MV-4-11 (cell line): ENCODE measurements around the gene SMAD2.
A peak's percentile ranks its signal among the peaks of the same experiment; 100 is the strongest.

Experiments used
- DNase-seq: peaks from one replicate; lab custom pipeline; 2025; lab: John Stamatoyannopoulos, UW

Gene SMAD2

DNA sequence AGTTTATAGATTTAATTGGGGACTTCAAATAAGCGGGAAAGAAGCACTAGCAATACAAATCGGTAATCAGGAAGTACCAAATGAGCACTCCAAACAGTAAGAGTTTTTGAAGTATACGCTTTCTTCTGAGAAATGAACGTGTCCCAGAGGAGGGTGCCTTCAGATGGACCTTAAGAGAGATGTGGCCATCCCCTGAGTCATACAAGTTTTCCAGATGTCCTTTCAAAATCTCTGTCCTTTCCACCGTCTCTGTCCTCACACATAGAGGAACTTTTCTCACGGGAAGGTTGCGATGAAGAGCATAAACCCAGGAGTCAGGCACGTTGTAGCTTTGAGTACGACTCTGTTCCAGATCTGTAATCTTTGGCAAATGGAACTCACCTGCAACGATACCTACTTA lies 1.7 kb upstream of the SMAD2 start:
- DNase-seq, result no peak

DNA sequence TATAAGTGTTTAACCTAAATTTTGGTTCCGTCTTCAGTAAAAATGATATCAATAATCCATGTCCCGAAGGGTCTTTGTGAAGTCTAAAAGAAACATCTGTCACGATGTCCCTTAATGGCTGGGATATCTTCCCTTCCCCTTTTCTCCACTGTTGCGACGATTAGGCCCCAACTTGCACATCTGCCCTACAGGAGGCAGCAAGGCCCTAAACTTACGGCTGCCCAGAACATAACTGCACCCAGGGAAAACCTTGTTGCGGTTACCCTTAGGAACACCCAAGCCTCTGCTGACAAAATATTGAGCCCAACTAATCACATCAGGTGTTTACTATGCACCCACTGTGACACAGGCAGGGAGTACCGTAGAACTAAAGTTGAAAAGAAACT lies 1.3 kb upstream of the SMAD2 start:
- DNase-seq, result peak; percentile 85

DNA sequence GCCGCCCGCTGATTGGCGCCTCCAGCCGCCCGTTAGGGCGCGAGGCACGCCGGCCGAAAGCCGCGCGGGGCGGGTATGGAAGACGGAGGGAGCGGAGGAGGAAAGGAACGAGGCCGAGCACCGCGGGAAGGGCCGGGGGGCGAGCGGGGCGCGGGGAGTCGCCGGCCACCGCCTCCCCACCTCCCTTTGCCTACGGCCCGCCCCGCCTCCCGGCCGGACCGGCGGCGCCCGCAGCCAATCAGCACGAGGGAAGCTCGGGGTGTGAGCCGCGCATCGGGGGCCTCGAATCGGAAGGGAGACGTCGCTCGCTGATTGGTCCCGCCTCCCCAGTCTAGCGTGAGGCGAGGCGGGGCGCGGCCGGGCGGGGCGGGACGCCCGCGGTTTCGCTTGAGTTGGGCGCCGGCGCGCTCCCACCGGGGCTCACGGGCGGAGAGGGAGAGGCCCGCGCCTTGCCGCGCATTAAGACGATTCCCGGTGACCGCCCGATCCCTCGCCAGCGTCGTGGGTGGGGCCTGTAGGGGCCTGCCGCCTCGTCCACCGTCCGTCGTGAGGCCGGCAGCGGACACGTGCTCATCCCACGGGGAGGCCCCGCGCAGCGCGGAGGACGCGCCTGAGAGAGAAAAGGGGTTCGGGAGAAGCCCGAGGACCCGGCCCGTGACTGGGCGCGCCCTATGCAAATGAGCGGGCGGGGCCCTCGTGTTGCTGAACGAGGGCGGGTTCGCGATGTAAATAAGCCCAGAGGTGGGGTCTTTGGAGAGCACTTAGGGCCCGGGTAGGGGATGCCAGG lies 665 bp upstream of the SMAD2 start:
- peak; percentile 92 for DNase-seq

DNA sequence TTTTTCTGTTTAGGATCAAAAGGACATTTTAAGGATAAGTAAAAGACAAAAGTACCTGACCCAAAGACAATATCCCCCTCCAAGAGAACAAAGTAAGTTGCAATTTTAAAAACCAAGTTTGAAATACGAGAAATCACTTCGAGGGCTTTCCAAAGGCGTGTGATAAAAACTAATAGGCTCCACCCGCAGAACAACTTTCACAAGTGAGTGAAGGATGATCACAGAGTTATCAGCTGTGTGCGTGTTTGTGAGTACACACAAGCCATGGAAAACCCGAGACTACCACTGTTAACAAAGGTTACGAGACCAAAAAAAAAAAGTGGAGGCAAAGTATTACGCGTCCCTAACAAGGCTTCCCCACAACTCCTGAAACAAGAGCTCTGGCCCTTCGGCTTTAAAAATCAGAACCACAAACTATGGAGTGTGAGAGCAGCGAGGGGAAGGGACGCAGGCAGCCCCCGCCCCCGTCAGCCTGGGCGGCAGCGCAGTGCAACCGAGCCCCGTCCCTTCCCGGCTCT lies 719 bp downstream of the SMAD2 start:
- peak; percentile 39 for DNase-seq

DNA sequence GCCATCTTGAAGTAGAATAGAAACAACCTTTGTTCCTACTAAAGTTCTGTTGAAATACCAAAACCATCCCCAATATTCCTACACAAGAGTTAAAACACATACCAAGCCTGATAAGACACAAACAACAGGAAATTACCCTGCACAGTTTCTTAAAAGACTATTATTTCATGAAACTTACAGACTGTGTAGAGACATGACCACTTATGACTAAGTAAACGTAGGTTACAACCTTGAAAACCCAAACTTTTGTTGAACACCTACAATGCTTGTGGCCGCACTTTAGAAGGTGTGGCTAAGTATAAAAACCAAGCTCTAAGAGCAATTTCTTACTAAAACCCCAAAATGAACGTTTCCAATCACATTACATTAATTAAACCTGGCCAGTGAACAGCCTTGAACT lies 2.0 kb downstream of the SMAD2 start:
- DNase-seq, result no peak

DNA sequence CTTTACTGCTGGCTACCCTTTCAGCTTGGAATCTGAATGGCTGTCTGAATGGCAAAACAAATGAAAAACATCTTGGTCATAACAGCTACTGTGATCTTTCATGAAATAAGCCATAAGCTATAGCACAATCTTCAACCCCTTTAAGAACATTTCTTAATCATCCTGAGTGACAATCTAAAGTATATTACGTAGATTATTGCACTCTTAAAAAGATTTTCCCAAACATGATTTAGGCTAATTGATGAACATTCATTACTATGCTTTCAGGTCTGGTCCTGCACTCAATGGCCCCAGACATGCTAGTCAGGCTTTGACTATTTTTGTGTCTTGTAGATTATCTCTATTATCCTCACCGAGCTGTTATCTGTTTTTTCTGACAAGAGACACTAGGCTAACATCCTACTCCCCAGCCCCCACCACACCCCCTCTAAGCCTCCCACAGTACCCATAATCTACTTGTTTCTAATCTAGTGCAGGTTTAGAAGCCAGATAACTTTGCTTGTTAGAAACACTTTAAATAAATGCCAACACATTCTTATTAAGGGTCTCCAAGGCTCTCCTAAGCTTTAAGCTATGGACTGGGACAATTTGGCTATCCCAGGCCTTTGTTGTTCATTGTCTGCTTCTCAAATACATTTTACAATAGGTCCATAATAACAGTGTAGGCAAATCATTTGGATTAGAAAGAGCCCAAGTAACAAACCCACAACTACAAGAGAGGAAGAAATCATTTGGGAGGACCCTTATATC lies 4.2 kb downstream of the SMAD2 start:
- no peak for DNase-seq

DNA sequence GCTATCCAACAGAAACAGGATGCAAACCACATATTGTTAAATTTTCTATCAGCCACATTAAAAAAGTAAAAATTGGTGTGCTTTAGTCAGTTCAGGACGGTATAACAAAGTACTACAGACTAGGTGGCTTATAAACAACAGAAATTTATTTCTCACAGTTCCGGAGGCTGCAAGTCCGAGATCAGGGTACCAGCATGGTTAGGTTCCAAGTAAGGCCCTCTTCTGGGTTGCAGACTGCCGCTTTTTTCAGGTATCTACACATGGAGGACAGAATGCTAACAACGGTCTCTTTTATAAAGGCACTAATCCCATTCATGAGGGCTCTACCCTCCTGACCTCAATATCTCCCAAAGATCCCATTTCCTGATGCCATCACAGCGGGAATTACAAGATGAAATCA lies 10.5 kb downstream of the SMAD2 start:
- DNase-seq, result no peak

DNA sequence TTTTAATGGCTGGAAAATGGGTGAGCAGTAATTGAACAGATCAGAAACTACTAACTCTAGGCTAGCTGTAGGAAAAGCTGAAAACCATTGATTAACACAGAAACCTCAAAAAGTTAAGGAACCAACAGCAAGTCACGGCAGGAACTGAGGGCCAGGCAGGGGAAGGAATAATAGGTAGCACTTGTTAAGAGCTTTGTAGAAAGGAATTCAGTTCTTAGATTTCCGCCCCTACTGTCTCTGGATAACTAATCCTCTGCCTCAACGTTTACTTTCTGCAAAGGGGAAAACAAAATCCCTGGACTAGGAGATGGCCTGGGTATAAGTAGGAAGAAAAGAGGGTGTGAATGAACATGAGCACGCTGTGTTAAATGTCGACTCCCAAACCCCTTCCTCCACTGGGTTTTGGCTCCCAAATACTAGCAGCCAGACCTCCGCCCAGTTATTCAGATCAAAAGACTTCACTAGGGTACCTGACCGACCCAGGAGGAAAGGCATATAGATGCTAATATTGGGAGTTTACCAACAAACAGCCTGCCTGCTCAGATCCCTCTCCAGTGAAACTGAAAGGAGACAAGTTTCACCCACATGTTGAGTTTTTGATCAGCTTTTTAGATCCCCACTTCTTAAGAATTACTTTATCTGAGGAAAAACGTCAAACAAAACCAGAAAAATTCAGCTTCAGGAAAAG lies 12.4 kb downstream of the SMAD2 start:
- no peak for DNase-seq

DNA sequence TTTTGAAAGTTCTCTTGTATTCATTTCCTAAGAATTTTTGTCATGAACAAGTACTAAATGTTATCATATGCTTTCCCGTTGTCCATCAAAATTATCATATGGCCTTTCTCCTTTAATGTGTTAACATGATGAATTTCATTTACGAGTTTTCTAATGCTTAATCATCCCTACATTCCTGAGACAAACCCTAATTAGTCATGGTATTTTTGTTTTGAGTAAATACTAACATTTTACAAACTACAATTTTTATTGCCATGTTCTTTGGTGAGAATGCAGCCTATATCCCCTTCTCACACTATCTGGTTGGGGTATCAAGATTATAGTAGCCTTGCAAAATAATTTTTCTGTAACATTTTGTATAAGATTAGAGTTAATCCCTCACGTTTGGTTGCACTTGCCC lies 14.5 kb downstream of the SMAD2 start:
- DNase-seq, result no peak

DNA sequence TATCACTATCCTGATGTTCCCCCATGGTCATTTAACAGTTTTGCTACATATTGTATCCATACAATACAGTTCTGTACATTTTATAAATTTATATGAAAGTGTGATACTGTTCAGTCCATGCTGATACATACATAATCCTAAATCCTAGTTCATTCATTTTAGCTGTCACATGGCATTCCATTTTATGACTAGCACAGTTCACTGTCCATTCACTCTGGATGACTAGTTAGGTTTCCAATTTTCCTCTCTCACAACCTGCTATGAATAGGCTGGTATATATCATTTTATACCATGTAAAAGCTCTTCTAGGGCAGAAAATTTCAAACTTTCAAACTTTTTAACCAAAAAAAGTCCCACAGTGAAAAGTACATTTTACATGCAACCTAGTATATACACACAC lies 15.2 kb downstream of the SMAD2 start:
- DNase-seq, result no peak

DNA sequence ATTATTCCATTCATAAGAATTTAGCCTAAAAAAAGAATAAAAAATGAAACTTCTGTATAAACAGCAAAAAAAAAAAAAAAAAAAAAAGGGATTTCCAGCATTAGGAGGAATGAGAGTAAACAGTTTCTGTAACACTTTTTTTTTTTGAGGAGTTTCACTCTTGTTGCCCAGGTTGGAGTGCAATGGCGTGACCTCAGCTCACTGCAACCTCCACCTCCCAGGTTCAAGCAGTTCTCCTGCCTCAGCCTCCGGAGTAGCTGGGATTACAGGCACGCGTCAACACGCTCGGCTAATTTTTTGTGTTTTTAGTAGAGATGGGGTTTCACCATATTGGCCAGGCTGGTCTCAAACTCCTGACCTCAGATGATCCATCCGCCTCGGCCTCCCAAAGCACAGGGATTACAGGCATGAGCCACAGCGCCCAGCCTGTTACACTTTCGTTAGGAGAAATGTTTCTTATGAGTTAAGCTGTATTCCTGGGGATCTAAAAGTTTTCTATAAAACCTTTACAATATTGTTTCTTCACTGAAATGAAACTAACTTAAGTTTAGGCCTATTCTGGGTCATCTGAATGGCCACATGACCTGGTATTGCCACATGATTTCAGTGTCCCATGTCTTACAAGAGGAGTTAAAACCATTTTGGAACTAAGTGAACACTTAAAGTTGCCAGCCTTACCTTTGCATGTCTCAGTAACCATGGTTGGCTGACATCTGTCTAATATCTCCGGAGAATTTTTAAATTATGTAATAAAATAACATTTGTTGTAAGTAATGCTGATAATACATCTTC lies 17.5 kb downstream of the SMAD2 start:
- peak; percentile 31 for DNase-seq

DNA sequence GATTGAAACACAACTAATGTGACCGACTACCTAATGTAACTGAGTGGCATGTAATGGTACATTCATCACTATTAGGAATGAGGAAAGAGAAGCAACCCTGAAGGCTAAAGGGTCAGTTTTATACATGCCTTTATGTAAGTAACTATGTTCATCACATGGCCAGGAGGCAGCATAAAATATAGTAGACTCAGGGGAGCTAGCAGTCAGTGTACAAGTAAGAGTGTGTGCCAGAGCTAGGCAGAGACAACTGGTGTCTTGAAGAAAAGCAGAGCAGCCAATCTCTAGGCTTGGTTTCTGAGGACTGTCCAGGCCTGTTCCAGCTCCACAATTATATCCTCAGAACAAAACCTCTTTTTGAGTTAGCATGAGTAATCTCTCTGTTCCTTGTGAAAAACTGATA lies 18.1 kb downstream of the SMAD2 start:
- no peak for DNase-seq

DNA sequence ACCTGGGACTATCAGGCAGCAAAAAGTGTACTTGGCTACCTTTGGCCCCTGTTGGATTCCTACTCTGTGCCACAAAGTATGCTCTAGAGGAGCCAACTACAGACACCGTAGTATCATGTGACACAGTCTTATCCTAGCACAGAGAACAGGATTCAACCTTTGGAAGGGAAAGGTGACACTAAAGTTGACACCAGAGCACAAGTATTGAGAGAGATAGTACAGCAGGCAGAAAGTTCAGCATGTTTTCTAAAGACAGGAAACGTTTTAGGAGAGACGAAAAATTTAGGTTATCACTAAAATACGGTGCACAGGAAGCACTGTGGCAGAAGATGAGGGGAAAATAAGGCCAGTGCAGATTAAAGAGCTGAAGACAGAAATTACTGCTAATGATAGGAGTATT lies 18.6 kb downstream of the SMAD2 start:
- DNase-seq, result no peak

DNA sequence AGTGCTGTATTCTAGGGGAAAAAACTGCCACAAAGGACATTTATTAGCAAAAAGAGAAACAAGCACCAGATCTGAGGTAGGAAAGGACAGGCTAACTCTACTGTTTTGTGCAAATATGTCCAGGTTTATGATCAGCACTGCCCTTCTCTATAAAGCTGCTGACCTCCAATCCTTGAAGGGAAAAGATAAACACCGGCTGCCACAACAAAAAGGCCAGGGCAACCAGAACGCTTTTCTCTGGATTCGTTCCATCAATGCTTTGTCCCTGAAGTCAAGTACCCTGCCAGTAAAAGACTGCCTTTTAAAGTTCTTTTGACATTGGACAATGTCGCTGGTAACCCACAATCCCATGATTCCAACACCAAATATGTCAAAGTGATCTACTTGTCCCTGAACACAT lies 21.0 kb downstream of the SMAD2 start:
- no peak for DNase-seq

DNA sequence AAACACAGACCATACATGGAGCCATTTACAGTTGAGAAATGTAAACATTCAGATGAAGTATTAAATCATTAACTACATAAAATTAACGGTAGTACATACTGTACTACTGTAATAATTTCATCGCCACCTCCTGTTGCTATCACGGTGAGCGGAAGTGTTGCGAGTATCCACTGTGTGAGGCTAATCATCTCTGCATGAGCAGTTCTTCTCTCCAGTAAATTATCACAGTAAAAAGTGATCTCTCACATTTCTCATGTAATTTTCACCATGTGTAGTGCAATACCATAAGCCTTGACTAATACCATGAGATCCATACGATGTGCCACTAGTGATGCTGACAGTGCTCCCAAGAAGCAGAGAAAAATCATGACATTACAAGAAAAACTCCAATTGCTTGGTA lies 21.9 kb downstream of the SMAD2 start:
- DNase-seq, result no peak

DNA sequence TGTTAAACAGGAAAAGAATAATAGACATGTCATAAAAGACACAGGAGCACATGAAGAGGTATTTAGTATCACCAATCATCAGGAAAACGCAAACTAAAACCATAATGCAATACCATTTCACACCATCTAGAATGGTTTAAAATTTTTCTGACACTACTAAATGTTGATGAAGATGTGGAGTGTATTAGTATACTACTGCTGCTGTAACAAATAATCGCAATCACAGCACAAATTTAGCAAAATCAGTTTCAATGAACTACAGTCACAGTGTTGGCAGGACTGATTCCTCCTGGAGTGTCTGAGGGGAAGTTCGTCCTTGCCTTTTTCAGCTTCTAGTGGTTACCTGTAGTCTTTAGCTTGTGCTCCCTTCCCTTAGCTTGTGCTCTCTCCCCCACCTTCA lies 24.1 kb downstream of the SMAD2 start:
- DNase-seq, result no peak

DNA sequence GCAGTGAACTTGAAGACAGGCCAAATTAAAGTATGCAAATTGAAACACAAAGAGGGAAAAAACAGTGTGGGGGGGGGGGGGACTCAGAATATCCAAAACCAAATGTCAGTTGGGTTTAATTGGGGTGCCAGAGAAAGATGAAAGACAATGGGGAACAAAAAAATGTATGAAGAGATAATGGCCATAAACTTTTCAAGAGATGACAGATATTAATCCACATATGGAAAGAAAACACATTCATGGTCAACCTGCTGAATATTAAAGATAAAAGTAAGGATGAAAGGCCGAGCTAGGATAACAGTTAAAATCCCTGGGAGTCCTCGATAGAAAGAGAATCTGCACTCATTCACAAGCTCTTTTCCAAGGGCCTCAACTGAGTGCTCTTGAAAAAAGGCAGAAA lies 26.6 kb downstream of the SMAD2 start:
- DNase-seq, result no peak

DNA sequence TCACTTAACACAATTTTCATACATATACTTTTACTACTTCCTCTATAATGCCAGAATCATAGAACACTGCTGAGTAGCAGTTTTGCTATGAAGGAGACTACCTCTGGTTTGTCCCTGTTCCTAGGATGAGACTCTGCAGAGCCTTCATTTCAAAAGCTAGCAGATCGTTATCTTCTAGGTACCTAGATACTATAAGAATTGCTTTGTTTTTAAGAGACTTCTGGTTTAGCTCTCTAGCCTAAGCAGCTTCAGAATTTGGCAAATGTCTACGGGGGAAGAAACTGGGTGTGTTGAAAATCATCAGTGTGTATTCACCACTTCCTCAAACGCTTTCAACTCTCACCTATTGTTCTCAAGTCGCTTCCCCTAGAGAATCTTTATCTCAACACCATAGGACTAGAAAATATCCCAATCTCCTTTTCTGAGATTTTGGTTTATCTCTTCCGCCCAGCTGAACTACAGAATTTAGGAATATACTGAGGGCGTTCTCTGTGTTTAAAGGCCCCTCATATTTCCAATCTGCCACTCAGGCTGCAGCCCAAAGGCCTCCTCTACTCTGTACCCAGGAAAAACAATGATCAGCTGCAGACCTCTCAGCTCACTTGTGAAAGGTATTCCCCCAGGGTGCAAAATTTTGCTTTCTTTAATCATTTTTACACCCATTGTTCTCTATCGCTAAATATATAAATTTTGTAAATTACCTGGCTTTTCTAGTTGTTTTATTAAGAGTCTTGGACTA lies 28.7 kb downstream of the SMAD2 start:
- DNase-seq, result peak; percentile 79

DNA sequence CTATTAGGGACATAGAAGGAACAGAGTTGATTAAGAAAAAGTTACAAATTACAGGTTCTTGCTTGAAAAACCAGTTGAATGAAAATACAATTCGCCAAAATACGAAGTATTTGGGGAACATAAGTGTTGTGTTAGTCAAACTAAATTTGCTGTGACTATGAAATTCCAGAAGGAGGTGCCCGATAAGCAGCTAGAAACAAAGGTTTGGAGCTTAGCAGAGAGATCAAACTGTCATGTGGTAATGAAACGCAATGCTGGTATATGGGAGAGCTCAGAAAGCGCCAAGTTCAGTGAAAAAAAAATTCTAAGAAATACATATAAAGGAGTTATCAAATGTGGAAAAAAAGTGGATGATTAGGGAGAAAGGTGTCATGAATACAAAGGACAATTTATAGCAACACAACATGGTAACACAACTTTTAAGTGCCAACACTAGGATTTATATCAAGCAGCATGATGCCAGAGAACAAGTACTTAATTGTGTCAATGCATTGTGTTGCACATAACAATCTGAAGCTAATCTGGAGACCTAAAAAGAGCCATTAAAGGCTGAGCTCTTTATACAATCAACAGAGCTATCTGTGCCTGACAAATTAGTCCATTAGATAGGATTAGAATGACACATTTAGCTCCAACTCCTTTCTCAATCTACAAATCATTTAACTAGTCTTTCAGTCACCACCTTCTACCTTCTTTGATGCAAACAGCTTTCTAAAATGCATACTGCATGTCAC lies 31.2 kb downstream of the SMAD2 start:
- no peak for DNase-seq

DNA sequence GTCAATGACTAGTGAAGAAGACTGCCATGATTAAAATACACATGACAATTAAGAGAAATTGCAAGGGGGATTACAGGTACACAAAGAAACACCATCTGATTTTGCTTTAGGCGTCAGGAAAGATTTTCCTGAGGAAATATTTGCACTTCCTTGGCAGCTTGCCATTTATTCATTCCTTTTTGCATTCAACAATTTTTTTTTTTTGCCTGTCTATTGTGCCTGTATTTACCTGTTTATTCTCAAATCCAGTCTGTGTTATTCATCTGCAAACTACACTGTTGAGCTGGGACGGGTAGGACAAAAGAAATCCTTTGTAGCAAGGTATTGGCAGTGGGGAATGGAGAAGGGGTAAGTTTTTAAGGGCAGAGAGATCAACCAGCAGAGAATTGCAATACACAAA lies 31.8 kb downstream of the SMAD2 start:
- DNase-seq, result no peak

DNA sequence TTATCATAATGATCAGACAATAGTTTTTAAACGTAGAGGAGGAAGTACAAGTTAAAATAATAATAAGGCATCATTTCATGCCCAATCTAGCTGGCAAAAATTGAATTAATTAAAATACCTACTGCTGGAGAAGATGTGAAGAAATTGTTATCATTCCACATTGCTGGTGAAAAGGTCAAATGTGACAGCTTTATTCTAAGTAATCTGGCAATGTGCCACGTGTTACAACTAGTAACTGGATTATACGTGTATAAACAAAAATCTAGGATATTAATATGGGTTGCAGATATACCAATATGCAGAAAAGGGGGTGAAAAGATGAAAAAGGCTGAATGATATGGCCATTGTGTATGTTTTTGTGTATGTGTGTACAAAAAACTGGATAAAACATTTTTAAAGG lies 32.4 kb downstream of the SMAD2 start:
- no peak for DNase-seq
